GM18907 (cell line): ENCODE results near the gene GALR3.
A peak's percentile ranks its signal among the peaks of the same experiment; 100 is the strongest.

Experiments
- ATAC-seq: cut with Tn5 transposase; IDR thresholded peaks from one replicate; pipeline ENCODE4 v1.9.1; 2021; ENCODE audit warnings: mild to moderate bottlenecking, moderate library complexity; ENCODE audit not compliant: unreplicated experiment

The GALR3 gene

DNA sequence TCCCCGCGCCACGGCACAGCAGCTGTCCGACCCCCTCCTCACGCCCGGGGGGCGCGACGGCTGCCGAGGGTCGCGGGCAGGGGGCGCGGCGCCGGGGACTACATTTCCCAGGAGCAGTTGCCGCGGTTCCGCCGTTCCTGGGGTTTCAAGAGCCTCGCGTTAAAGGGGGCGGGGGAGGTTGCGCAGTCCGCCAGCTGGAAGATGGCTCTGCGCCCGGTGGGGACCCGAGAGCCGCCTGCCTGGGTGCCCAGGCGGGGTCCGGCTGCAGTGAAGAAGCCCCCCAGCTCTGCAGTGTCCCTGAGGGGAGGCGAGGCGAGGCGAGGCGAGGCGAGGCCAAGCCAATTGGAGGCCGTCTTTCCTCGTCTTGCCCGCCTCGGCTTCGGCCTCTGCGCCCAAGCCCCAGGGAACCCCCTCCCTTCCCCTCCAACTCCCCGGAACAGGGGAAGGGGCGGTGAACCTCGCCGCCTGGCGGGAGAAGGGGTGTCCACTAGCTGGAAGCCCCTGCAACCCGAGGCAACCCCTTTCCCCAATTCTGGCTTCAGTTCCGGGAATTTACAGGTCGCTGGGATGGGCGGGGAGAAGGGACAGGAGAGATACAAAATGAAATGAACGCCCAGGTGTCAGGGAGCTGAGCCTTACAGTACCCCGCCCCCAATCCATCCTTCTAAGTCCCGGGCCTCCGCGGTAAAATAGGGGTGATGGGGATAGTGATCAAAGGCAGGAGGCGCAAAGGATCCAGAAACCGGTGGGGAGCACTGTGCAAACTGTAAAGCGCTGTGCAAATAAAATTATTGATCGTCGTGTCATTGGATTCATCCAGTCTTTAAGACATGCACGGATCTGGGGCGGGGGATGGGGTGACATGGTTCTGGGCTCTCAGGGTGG, 20.6 kb upstream of the GALR3 start:
- ATAC-seq: no peak

DNA sequence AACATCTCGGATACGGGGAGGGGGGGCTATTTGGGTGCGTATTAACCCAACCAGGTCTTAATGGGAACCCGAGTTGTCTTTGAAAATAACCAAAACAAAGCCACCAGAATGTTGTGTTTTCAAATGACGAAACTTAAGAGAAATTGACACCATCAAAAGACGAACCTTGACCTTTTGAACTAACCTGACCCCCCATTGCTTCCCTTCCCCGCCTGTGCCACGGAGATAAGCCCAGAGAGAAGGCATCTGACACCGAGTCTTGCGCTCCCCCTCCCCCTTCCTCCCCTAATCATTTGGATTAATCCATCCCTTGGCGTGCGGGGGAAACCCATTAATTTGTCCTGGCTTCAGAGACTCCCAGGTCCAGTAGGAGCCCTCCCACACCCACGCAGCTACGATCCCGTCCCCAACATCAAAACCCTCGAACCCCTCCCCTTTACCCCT, 20.0 kb upstream of the GALR3 start:
- ATAC-seq: no peak

DNA sequence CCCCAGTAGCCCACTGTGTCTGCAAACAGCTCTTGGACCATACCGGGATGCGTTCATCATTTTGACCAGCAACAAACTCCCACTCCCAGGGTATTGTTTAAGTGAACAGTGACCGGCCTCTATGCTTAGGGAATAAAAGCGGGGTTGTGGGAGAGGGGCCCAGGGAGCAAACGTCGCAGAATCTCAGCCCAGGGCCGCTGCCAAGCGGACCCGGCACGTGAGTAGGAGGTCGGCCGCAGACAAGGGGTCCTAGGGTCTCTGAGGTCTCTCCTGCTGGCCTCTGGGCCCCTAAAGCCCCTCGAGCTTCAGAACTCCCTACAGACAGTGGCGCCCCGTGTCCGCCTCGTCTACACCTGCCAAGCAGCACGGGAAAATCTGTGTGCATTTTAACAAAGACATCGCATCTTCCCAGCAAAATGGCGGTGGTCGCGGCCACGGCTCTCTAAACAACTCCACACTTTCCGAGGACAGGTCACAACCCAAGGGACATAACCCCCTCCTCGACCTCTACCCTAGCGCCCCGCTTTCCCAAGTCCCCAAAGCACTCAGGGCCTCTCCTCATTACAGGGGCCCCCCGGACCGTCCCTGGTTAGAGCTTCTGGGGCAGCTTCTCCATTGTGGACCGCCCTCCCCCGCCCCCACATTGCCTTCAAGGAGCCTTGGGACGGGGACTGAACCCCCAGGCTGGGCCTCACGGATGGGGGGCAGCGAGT, 19.4 kb upstream of the GALR3 start:
- no peak for ATAC-seq

- ATAC-seq: no peak
Measured at GRCh38 chr22:37804352-37804880, 18.8 kb upstream of the GALR3 start.

- no peak for ATAC-seq
Measured at GRCh38 chr22:37804881-37805809, 18.0 kb upstream of the GALR3 start.

GRCh38 chr22:37805810-37806277, 17.3 kb upstream of the GALR3 start:
- no peak for ATAC-seq

DNA sequence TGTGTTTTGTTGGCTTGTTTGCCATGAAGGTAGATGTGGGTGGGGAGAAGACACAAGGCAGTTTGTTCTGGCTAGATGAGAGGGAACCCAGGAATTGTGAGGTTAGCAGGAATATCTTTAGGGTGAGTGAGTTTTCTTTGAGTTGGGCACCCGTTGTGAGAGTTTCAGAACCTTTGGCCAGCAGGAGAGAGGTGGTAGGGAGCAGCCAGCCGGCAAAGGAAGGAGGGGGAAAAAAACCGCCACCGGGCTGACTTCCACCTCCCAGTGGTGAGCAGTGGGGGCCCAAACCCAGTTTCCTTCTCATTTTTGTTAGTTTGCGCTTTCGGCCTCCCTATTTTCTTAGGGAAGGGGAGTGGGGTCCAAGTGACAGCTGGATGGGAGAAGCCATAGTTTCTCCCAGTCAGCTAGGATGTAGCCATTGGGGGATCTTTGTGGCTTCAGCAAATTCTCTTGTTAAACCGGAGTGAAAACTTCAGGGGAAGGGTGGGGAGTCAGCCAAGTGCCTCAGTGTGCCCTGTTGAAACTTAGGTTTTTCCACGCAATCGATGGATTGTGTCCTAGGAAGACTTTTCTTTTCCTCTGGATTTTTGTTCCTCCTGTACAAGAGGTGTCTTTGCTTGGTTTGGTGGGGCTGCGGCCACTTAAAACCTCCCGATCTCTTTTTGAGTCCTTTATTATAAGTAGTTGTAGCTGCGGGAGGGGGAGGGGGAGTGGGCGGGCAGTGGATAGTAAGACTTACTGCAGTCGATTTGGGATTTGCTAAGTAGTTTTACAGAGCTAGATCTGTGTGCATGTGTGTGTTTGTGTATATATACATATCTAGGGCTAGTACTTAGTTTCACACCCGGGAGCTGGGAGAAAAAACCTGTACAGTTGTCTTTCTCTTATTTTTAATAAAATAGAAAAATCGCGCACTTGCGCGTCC, 16.5 kb upstream of the GALR3 start:
- no peak for ATAC-seq

DNA sequence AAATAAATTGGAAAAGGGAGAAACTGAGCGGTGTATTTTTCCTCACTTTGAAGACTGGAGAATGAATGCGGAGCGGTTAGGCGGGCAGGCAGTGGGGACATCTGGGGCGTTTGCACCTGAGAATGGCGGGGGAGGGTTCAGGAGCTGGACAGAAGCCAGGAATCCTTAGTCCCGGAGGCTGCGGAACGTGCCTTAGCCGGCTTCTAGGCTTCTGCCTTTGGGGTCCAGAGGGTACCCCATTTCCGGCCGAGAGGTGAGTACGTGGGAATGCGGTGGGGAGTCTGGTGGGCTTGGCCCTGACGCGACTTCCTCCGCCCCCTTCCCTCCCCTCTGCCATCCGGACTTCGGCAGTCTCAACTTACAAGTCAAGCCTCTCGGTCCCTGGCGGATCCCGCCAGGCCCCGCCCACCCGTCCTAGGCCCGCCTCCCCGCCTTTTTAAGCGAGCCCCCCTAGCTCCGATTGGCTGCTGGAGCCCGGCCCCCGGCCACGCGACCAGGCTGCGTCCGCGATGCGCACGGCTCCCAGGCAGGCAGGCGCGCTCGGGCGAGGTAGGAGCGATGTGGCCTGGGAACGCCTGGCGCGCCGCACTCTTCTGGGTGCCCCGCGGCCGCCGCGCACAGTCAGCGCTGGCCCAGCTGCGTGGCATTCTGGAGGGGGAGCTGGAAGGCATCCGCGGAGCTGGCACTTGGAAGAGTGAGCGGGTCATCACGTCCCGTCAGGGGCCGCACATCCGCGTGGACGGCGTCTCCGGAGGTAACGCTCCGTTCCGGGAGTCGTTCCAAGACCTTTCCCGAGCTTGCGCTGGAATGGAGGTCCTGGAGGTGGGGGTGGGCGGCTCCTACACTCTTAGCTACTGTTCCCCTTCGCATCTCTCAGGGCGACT, 15.5 kb upstream of the GALR3 start, which contains the start of gene GCAT:
GCAT (plus strand) TSS at position 525 of the 884 bp plus-strand sequence; CDS start at position 559, 34 bp downstream.
- ATAC-seq: peak; percentile 84

- no peak for ATAC-seq
Measured at GRCh38 chr22:37808294-37808657, 14.9 kb upstream of the GALR3 start.

GRCh38 chr22:37809672-37810333, 13.4 kb upstream of the GALR3 start:
- ATAC-seq: no peak

DNA sequence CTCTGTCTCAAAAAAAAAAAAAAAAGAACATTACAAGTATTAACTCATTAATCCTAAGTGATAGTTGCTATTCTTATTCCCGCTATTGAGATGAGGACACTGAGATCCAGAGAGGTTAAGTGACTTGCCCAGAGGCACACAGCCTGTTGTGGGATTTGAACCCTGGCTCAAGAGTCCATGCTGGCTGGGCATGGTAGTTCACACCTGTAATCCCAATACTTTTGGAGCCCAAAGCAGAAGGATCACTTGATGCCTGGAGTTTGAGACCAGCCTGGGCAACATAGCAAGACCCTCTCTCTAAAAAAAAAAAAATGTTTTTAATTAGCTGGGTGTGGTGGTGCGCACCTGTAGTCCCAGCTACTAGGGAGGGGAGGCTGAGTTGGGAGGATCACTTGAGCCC, 11.3 kb upstream of the GALR3 start:
- ATAC-seq: no peak

DNA sequence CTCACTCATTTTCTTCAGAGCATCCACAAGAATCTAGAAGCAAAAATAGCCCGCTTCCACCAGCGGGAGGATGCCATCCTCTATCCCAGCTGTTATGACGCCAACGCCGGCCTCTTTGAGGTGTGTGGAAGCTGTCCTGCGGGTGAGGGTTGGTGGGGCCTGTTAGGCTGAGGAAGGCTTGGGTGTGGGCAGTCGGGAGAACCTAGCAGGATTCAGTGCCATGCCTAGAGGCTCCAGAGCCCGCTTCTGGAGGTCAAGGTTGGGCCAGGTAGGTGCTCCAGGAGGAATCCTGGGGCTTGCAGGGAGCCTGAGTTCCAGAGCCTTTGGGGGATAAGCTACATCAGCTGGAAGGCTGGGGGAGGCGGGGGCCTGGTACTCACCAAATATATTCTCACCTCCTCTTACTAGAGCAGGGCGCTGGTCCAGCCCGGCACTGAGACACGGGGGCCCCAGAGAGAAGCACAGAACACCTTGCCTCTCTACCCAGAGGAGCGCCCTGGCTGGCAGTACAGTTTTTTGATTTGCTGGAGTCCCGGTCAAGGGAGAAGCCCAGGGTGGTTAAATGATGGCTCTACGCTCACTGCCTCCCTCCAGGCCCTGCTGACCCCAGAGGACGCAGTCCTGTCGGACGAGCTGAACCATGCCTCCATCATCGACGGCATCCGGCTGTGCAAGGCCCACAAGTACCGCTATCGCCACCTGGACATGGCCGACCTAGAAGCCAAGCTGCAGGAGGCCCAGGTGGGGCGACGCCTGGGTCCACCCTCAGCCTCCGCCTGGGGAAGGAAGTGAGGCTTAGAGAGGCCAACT, 10.1 kb upstream of the GALR3 start:
- no peak for ATAC-seq

GRCh38 chr22:37815593-37815992, 7.6 kb upstream of the GALR3 start:
- ATAC-seq: no peak

DNA sequence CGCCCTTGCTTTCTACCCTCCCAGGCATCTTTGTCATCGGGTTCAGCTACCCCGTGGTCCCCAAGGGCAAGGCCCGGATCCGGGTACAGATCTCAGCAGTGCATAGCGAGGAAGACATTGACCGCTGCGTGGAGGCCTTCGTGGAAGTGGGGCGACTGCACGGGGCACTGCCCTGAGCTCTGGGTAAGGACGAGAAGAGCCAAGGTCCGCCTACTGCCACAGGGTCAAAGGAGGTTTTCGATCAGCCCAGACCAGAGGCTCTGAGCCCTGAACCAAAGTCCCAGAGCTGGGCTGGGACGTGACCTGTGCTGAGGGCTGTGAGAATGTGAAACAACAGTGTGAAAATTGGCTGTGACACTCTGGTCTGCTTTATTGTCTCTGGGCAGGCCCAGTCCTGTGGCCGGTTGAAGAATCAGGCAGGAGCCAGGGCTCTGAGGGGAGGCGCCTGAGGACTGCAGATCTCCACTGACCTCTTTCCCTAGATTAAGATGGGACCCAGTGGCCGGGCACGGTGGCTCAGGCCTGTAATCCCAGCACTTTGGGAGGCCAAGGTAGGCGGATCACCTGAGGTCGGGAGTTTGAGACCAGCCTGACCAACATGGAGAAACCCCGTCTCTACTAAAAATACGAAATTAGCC, 6.5 kb upstream of the GALR3 start:
- no peak for ATAC-seq

DNA sequence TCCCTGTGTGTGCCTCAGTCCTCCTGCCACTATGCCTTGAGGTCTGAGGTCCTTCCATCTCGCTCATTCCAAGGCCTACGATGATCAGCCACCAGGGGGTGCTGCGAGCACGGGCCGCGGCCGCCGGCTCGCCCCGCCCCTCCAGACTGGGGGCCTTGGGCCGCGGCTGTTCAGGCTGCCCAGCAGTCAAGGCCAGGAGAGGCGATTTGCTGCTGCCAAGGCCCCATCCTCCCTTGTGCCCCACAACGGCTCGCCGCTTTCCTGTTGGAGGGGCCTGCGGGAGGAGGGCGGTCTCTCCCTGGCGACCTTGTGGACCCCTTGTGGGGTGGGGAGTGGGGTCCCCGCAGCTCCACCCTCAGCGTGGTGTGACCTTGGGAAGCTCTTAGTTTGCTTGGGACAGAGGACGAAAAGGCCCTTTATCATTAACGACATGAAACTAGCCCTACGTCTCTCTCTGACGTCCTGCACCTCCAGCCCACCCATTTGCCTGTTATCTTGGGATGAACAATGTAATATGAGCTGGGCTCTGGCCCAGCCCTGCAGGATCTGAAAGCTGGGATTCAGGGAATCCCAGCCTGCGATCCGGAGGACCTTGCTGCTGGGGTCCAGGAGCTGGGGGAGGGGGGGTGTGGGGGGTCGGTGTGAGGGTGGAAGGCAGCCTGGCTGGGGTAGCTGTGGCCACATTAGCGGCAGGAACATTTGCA, 5.3 kb upstream of the GALR3 start:
- ATAC-seq: no peak
